DMS53 (cell line): Measurements from ENCODE around the gene CFAP299.

Experiments
- DNase-seq: peaks from one replicate; lab custom pipeline; 2025; lab: John Stamatoyannopoulos, UW

The CFAP299 gene

DNA sequence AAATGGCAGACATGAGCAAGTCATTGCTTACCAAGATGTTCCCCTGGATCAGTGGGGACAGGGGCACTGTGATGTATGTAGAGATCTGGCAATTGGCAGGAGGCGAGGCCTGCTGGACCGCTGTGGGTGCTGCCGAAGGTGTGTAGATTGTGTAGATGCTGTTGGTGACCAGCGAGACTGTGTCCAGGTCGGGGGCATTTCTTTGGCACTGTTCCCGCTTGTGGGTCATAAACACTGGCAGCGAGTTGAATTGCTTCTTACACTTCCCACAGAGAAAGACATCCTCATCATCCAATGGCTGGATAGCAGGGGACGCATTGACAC lies 52.7 kb downstream of the CFAP299 start:
- no peak for DNase-seq

DNA sequence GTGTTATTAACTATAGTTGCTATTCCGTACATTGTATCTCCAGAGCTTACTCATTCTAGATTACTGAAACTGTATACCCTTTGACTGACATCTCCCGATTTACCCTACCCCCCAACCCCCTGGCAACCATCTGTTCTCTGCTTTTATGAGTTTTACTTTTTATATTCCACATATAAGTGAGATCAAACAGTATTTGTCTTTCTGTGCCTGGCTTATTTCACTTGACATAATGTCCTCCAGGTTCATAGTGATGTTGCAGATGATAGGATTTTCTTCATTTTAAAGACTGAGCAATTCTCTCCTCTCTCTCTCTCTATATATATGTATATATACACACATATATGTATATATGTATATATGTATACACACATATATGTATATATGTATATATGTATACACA lies 54.6 kb downstream of the CFAP299 start:
- DNase-seq: no peak

DNA sequence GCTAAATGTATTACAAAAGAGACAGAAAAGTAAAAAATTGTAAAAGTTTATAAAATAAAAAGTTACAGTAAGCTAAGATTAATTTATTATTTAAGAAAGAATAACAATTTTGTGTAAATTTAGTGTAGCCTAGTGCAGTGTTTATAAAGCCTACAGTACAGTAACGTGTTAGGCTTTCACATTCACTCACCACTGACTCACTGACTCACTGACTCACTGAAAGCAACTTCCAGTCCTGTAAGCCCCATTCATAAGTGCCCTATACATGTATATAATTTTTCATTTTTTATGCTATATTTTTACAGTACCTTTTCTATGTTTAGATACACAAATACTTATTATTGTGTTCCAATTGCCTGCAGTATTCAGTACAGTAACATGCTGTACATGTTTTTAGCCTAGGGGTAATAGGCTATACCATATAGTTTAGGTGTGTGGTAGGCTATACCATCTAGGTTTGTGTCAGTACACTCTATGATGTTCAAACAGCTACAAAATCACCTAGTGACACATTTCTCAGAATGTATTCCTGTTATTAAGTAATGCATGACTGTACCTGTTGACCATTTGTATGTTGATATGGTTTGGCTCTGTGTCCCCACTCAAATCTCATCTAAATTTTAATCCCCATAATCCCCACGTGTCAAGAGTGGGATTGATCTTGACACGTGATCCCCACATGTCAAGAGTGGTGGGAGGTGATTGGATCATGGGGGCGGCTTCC lies 57.9 kb downstream of the CFAP299 start:
- no peak for DNase-seq

DNA sequence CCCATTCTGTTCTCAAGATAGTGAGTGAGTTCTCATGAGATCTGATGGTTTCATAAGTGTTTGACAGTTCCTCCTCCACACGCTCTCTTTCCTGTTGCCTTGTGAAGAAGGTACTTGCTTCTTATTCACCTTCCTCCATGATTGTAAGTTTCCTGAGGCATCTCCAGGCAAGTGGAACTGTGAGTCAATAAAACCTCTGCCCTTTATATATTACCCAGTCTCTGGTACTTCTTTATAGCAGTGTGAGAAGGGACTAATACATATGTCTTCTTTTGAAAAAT lies 58.4 kb downstream of the CFAP299 start:
- no peak for DNase-seq

DNA sequence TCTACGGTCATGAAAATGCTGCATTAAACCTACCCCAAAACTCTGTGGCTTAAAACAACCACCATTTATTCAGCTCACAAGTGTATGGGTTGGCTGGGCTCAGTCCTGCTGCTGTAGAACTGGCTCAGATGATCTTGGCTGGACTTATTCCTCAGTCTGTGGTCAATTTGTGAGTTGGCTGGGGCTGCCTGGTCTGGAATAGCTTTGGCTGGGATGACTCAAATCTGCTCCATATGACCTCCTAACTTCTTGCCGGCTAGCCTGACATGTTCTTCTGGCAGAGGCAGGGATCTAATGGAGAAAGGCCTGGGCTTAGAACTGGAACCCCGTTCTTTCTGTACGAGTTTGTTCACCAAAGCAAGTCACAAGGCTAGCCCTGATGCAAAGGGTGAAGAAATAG lies 71.7 kb downstream of the CFAP299 start:
- DNase-seq: no peak

DNA sequence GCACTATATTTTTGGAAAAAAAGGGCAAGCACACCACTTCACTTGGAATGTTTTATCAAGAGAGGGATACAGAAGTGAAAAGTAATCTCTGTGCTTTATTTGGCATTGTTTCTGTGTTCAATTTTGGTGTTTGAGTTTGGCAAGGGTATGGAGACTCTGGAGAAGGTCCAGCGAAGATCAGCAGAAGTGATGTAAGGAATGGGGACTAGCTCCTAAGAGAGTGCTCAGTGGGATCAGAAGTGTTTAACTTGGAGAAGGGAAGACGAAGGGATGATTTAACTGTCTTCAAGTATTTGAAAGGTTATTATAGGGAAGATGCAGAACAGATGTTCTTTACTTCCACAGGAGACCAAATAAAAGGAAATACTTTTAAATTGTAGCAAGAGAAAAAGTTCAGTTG lies 74.3 kb downstream of the CFAP299 start:
- no peak for DNase-seq

DNA sequence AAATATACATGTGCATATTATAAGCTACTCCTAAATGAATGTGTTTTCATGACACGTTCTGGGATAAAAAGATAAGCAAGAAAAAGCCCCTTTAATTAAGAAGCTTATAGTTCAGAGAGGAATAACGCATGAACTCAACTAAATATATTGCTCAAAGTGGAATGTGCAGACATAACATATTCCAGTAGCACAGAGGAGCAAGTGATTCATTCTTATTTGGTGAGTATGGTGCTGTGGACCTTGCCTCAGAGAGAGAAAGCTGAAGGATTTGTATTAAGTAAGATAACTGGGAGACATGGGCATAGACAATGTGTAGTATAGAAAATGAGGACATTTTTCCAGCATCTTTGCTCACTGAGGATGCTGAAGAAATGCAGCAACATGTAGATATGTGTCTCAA lies 76.8 kb downstream of the CFAP299 start:
- no peak for DNase-seq

DNA sequence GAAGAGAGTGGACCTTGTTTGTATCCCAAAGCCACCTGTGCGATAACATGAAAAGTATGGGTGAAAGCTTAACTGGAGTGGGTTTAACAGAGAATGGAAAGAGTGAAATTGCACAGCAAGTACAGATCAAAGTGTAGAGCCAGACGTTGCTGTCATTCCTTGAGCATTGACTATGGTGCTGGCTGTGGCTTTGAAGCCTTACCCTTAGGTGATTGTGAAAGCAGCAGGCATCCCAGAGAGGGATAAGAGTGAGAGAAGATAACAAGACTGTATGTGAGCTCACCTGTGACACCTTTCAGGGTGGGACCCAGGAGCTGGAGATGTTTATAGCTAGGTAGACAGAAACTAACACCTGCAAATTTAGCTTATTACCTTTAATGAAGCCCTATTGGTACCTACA lies 77.6 kb downstream of the CFAP299 start:
- no peak for DNase-seq

DNA sequence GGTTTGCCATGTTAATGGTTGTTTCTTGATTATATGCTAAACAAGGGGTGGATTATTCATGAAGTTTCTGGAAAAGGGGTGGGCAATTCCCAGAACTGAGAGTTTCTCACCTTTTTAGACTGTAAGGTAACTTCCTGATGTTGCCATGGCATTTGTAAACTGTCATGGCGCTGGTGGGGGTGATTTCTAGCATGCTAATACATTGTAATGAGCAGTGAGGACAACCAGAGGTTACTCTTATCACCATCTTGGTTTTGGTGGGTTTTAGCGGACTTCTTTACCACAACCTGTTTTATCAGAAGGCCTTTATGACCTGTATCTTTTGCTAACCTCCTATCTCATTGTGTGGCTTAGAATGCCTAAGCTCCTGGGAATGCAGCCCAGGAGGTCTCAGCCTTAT lies 81.5 kb downstream of the CFAP299 start:
- DNase-seq: no peak

DNA sequence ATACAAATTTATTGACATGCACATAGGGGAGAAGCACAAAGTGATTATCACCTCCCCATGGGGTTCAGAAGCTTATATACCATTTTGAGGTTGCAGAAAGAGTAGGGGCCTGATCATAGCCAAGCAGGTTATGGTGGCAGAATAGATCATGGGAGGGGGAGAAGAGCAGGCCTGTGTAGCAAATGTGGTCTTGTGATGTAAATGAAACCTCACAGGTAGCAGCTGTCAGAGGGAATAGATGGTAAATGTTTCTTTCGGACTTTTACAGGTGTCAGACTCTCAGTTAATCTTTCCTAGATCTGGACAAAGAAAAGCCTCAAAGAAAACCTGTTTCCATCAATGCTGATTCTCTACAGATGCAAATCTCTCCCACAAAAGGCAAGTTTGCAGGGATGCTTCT lies 84.4 kb downstream of the CFAP299 start:
- no peak for DNase-seq

DNA sequence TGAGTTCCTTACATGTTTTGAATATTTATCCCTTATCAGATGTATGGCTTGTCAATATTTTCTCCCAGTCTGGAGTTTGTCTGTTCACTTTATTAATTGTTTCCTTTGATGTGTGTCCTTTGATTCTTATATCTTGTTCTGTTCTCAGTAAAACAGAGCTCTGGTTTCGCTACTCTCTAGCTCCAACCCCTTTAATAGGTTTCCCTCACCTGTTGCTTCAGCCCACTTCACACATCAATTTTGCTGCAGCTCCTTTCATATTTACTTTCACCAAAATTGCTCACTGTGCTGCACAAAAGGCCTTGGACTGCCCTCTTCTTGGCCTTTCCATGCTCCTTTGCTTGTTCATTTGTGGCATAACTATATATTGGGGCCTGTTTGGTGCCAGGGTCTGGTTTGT lies 85.1 kb downstream of the CFAP299 start:
- no peak for DNase-seq

DNA sequence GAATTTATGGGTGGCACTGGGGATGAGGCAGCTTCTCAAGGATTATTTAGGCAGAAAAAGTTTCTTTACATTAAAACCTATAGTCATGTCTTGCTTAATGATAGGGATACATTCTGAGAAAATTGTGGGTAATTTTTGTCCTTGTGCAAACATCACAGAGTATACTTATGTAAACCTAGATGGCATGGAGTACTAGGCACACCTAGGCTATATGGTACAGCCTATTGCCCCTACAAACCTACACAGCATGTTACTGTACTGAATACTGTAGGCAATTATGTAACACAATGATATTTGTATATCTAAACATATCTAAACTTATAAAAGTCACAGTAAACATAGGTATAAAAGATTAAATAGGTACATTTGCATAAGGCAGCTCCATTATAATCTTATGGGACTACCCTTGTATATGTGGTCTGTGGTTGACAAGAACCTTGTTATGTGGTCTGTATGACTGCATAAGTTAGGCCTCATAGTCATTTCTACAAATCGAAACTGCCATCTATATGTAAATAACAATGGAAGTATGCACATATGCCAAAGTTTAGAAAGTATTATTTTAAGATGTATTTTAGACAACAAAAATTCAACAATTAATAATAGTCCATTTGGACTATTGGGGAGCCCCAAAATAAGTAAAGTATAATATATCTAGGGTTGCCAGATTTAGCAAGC lies 87.3 kb downstream of the CFAP299 start:
- no peak for DNase-seq

DNA sequence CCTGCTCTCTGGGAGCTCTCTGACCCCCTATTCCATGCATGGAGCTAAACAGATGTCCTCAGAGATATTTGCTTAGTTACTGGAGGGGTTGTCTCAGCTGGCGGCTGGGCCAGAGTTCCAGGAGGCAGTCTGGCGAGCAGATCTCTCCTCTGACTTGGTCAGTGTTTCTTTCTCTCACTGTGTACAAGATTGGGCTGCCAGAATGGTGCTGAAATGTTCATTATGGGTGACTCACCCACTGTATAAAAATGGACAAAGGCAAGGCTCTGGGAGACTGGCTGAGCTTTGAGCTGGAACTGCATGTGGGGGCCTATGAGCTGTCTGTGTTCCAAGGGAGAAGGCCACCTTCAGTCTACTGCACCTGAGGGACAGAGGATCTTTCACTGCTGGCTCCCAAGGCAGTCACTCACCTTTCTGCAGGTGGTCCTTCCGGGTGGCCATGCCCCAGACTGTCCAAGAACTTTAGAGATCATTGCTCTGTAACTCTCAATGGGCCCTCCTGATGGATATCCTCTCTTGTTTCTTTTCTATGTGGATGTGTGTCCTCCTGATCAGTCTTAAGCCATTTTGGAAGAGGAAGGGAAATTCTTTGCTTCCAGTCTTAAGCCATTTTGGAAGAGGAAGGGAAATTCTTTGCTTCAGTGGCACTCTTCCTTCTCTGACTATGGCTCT lies 88.2 kb downstream of the CFAP299 start:
- DNase-seq: no peak

DNA sequence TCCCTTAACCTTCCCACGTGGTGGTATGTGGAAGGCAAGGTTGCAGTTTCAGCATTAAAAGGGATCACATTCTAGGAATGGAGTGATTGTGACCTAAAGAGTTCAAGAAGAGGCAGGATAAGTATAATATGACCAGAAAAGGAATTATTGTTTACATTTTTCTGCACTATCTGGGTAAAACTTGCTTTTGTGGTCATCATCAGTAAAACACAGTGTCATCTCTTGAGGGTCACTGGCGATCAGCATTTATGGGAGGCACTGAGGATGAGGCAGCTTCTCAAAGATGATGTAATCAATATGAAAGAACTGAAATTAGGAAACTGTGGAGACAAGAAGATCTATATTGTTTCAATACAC lies 88.7 kb downstream of the CFAP299 start:
- no peak for DNase-seq

DNA sequence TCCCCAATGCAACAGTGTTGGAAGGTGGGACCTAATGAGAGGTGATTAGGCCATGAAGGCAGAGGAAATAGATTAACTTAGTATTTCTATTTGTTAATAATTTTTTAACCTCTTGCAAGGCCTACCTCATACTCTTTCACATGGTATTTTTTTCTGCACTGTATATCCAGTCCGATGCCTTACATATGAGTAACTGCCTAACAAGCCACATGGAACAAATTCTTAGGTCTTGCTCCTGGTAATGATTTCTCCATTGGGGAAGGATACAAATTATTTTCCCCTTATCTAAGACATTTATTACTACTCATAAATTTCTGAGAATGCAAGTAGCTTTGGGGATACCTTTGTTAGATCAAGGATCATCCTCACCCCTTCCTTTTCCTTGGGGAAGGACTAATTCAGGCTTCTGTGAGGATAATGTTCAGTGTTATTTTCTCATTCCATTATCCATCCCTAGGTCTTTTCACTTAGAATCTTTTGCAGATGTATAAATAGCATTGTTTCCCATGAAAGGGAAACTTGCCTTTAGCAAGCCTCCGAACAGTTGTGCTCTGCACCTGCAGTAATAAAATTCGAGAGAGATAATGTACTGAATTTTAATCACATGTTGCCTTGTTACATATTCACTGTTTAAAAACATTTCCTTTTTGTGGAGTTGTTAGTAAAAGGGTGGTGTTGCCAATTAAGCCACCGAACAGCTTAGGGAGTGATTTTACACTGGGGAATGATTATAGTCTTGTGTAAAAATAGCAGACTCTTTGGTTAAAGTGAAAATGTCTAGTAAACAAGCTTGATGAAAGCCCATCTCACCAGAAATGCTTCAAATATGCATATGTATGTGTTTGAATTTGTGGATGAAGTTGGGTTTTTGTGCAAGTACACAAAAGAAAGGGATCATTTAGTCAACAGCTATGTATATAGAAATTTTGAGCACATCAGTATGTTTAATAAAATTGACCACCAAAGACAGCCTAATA lies 89.9 kb downstream of the CFAP299 start:
- no peak for DNase-seq

DNA sequence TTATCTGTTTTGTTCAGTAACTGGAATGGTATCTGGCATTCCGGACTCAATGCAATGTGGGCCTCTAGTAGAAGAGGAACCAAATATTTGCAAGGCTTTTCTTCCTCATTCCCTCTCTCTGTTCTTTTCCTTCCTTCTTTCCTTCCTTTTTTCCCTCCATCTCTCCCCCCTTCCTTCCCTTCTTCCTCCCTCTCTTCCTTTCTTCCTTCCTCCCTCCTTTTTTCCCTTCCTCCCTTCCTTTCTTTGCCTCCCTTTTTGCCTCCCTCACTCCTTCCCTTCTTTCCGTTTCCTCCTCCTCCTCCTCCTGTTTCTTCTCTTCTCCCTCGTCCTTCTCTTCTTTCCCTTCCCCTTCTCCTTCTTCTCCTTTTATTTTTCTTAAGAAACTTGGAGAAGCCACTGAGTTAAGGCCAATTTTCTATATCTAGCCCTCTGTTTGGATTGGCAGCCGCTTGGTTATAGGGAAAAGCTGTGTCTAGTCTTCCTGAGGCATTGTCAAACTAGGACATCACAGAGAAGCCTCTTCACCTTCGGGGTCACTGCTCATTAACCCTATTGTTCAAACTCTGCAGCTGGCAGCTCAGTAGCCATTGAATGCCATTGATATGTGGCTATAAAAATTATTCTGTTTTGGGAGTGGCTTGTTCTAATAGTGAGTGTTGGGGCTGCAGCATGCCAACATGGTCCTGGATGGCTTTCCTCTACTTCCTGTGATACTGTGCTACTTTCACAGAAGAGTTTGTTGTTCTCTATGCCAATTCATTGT lies 95.9 kb downstream of the CFAP299 start:
- DNase-seq: no peak

DNA sequence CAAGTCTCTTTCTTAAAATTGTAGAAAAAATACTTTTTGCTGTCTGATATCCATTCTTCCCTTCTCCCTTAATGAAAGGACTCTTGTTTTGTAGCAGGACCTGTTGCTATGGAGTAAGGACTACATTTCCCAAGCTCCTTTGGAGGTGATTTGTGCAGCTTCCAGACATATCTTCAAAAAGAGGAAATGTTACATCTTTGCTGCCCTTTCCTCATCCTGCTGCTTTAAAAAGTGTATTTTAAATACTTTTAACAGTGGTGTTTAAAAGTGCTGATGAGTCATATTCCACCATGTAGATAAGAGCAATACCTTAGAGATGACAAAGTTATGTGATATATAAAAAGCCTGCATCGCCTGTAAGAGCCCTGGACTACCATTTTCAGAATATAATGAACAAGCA lies 98.7 kb downstream of the CFAP299 start:
- DNase-seq: no peak

DNA sequence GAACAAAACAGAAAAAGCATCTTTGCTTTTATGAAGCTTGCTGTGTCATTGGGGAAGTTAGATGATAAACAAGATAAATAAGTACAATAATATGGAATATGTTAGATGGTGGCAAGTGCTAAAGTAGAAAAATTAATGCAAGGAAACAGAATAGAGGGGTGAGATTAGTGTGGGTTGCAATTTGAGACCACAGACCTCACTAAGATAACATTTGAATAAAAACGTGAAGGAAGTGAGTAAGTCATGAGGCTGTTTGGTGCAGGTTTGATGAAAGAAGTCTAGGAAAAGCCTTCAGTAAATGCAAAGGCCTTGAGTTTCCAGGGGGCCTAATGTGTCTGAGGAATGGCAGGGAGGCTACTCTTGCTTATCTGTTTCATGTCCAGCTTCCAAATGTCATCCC lies 102.5 kb downstream of the CFAP299 start:
- no peak for DNase-seq

DNA sequence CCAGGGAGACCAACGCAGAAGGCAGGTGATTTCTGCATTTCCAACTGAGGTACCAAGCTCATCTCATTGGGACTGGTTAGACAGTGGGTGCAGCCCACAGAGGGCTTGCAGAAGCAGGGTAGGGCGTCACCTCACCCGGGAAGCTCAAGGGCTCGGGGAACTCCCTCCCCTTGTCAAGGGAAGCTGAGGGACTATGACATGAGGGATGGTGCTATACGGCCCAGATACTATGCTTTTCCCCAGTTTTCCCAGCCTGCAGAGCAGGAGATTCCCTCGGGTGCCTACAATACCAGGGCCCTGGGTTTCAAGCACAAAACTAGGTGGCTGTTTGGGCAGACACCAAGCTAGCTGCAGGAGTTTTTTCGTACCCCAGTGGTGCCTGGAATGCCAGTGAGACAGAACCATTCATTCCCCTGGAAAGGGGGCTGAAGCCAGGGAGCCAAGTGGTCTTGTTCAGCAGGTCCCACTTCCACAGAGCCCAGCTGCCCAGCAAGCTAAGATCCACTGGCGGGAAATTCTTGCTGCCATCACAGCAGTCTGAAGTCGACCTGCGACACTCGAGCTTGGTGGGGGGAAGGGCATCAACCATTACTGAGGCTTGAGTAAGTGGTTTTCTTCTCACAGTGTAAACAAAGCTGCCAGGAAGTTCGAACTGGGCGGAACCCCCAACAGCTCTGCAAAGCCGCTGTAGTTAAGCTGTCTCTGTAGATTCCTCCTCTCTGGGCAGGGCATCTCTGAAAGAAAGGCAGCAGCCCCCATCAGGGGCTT lies 103.9 kb downstream of the CFAP299 start:
- DNase-seq: peak; percentile 74

DNA sequence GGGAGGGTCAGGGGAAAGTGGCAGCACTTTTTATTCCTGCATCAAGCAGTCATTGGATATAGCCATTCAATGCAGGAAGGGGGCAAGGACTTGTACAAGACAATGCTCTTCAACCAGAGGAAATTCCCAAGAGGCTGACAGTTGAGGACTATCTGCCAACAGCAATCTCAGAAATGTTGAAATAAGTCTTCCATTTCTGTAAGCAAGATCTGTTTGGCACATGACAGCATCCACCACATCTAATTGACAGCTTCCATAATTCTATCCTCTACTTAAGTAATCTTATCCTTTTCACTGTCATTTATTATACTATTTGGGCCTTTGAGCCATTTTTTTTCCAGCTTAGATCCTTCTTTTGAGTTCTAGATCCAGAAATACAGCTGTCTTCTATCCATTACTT lies 110.7 kb downstream of the CFAP299 start:
- DNase-seq: no peak

DNA sequence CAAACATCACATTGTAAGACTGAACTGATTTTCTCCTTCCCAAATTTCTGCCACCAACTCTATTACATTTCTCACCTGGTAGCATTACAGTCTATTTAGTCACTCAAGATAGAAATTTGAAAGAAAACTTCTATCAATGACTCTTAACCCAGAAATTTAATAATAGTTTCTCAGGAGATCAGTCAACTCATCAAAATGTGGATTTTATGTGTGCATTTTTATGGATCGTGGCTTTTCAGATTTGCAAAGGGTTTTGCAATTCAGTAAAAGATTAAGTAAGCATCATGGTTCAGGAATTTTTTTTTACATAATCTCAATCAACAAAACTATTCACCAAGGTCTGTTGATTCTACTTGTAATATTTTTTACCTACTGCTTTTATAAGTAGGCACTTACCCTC lies 111.1 kb downstream of the CFAP299 start:
- no peak for DNase-seq
